SK-N-MC (cell line): Measurements from ENCODE around the gene SMIM33.

Experiments used
- EZH2 ChIP-seq: fragments of 200-600 bp; sonication (generic); IDR thresholded peaks from one replicate; pipeline ENCODE4 v1.6.1; 2017; ENCODE audit warnings: antibody characterized with exemption
- POLR2AphosphoS5 ChIP-seq: IDR thresholded peaks from 2 replicates; pipeline ENCODE4 v1.6.1; 2012; ENCODE audit warnings: mild to moderate bottlenecking, low read depth, low read length, borderline replicate concordance

DNA sequence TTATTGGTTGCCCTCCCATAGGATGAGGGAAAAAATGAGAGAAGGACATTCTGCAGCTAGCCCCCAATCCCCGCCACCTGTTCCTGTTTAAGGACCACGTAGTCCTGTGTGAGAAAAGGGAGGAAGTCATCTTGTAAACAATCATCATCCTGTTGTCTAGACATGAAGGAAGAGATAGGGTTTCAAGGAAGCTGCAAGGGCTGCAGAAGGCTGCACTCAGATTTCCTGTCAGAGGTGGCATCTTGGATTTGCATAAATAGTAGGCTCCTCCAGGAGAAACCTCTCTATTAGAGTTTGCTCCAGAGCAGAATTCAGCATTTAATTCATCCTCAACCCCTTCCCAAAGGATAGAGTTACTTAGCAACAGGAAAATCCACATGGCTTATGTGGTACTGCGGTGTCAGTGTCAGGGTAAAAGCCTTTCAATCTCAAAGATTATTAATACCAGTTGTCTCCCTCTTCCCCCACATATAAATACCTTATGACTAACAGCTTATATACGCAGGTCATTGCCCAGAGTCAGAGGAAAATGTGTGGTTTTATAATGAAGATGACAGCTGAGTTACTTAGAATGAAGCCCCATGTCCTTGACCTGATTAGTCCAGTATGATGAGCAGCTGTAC lies 26.9 kb upstream of the SMIM33 start:
- no peak for TF ChIP-seq POLR2AphosphoS5
- no peak for TF ChIP-seq EZH2
